Panc1 (cell line): ENCODE data around the gene EPHA8.

Source experiments
- CTCF ChIP-seq: fragments of 450-650 bp; IDR thresholded peaks from 2 replicates; pipeline ENCODE4 v1.5.1; 2017; ENCODE audit warnings: mild to moderate bottlenecking
- POLR2AphosphoS5 ChIP-seq: IDR thresholded peaks from 2 replicates; pipeline ENCODE4 v1.6.1; 2012; ENCODE audit warnings: mild to moderate bottlenecking, low read depth, low read length, moderate library complexity
- TCF7L2 ChIP-seq: IDR thresholded peaks from 2 replicates; pipeline ENCODE4 v1.6.1; 2011; ENCODE audit warnings: mild to moderate bottlenecking, low read depth, low read length, inconsistent platforms
- TF ChIP-seq, protein P1 (sequence below), 2 experiments: IDR thresholded peaks; 2 replicates each; pipeline ENCODE4 v1.6.1; 2011 to 2012; ENCODE audit warnings: low read depth in 2 of 2, control low read depth in 1 of 2, low read length in 1 of 2, mild to moderate bottlenecking in 1 of 2, moderate library complexity in 1 of 2; ENCODE audit not compliant: insufficient read depth in 1 of 2

DNA sequence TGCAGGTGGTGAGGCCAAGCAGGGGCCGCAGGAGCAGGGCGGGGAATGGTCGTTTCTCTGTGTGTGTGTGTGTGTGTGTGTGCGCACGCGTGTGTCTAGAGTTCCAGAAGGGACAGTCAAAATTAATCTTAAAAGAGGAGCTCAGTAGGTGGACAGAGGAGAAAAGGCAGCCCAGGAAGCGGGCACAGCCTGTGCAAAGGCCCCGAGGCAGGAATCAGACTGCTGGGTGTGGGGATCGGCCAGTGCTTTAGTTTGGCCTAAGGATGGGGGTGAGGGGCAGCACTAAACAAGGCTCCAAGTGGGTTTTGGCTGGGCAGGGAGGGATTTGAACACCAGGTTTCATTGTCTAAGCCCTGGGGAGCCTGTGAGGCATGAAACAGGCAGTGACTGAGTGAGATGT, 21.7 kb downstream of the EPHA8 start:
- TF ChIP-seq, protein P1, sequence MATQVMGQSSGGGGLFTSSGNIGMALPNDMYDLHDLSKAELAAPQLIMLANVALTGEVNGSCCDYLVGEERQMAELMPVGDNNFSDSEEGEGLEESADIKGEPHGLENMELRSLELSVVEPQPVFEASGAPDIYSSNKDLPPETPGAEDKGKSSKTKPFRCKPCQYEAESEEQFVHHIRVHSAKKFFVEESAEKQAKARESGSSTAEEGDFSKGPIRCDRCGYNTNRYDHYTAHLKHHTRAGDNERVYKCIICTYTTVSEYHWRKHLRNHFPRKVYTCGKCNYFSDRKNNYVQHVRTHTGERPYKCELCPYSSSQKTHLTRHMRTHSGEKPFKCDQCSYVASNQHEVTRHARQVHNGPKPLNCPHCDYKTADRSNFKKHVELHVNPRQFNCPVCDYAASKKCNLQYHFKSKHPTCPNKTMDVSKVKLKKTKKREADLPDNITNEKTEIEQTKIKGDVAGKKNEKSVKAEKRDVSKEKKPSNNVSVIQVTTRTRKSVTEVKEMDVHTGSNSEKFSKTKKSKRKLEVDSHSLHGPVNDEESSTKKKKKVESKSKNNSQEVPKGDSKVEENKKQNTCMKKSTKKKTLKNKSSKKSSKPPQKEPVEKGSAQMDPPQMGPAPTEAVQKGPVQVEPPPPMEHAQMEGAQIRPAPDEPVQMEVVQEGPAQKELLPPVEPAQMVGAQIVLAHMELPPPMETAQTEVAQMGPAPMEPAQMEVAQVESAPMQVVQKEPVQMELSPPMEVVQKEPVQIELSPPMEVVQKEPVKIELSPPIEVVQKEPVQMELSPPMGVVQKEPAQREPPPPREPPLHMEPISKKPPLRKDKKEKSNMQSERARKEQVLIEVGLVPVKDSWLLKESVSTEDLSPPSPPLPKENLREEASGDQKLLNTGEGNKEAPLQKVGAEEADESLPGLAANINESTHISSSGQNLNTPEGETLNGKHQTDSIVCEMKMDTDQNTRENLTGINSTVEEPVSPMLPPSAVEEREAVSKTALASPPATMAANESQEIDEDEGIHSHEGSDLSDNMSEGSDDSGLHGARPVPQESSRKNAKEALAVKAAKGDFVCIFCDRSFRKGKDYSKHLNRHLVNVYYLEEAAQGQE (IDR thresholded peaks at IDR 0.05; ENCODE audit: insufficient read depth in 1 of 2, low read depth in 2 of 2, low read length in 1 of 2) = no peak
- TF ChIP-seq CTCF = no peak
- no peak for TF ChIP-seq TCF7L2
- TF ChIP-seq POLR2AphosphoS5 = no peak
